Activated naive CD4-positive, alpha-beta T cell (primary cell): ENCODE measurements around the gene SNAPC4.

ENCODE experiments used
- DNase-seq, 4 experiments: peaks; one replicate each; lab custom pipeline; 2025; lab: John Stamatoyannopoulos, UW

SNAPC4 gene

DNA sequence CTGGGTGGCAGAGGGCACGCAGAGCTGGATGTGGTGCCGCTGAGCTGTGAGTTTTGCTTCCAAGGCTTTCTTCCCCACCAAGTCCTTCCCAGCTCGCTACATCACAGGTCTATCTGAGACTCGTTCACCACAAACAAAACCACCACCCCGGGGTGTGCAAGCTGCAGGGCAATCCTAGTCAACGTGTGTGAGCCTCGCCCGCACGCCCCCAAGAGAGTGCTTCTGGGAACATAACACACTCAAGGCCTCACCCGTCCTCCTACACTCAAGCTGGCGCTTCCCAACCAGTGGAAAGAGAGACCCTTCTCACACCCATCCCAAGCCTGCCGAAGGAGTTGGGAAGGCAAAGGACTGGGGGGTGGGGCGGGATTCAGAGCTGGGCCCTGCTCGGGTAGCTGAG is 10.6 kb downstream of the SNAPC4 start:
- DNase-seq: no peak

DNA sequence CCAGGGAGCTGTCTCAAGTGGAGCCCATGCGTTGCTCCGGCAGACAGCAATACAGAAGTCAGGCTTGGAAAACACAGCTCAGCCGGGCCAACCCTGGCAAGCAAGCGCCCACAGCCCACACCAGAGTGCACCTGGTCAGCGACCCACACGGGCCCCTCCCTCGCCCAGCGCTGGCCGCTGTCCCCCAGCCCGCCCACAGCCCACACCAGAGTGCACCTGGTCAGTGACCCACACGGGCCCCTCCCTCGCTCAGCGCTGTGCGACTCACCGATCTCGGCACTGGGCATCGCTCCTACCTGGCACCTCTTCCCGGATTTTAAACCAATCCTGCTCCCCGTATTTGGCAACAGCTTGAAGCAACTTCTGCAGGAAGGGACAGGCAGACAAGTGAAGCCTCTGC is 12.8 kb downstream of the SNAPC4 start:
- no peak for DNase-seq

DNA sequence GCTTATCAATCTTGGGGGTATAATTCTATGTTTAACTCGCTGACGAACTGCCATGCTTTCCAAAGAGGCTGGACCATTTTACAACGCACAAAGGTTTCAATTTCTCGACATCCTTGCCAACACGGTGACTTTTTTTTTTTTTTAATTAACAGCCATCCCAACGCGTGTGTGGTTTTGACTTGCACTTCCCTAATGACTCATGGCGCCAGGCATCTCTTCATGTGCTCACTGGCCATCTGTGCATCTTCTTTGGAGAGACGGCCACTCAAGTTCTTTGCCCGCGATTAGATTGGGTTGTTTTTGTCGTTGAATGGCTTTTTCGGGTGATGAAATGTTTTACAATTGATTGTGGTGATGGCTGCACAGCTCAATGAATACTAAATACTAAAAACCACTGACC is 14.0 kb downstream of the SNAPC4 start:
- DNase-seq: no peak

DNA sequence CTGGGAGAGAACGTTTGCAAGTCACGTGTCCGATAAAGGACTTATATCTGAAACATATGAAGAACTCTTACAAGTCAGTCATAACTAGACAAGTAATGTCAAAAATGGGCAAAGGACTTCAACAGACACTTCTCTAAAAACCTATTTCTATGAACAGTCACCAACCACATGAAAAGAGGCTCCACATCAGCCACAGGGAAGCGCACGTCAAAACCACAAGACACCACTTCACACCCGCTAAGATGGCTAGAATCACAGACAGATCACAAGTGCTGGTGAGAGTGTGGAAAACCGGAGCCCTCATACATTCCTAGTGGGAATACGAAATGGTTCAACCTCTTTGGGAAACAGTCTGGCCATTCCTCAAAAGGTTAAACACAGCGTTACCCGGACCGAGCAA is 15.0 kb downstream of the SNAPC4 start:
- DNase-seq: no peak

DNA sequence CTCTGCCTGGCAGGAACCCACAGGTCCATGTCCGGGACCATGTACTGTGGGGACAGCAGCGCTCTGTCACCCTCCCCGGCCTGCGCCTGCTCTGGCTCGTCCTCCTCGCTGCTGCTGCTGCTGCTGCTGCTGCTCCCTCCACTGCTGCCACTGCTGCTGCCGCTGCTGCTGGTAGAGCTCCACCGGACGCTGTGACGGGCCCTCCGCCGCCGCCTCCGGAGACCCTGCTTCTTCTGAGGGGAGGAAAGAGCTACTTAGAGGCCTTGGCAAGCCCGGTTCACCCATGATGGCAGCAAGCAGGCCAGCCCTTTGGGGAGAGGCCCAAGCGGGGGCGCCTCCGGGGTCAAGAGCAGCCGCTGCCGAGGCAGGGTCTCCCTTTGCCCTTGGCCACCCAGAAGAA is 16.5 kb downstream of the SNAPC4 start:
- DNase-seq: no peak

DNA sequence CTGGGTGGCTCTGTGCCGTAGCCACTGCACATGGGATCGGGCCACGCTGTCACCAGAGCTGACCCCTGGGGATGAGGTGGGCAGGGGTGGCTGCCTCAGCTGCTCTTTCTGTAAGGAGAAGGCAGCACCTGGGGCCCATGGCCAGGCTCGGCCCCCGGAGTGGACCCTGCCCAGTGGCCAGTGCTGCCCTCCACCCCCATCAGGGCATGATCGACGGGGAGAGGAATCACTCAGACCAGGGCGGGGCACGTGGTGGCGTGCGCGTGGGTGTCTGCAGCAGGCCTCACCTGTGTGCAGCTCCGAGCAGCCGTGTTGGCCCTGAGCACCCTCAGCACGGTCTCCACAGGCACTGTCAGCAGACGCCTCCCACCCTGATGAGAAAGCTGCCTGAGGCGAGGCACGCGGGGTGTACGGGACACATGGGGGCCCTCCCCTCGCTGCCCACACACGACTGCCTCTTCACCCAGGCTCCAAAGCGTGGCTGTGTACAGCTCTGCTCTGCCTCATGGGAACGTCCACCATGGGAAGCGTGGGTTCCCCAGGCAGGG is 17.9 kb downstream of the SNAPC4 start:
- no peak for DNase-seq

DNA sequence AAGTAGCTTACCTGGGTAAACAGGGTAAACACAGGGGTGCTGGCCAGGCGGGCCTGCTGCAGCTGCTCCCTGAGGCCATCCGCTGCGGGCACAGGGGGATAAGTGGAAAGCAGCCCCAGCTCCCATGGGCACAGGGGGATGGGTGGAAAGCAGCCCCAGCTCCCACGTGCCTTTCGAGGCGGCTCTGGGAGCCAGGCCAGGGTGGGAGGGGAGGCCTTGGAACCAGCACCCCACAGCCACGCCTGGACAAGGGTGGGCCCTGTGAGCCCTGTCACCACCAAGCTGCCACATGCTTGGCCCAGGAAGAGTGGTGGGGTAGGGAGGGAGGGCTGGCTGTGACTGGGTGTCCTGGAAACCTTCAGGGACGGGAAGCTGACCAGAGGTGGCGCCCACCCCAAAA is 18.7 kb downstream of the SNAPC4 start:
- no peak for DNase-seq

DNA sequence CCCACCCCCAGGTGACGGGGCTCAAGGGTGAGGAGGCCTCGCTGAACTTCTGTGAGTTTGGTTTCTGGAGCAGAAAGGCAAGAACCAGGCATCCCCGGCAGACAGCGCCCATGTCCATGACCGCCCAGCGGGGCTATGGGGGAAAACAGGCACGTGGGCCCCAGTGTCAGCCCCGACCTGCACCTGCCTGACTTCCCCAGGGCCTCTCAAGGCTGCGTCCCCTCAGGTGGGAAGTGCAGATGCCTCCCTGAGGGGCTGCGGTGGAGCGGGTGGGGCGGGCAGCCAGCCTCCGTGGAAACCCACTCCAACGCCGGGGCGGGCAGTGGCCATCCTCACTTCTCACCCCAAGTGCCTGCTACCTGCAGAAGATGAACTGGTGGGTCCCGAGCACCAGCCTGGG is 19.6 kb downstream of the SNAPC4 start:
- DNase-seq: no peak

DNA sequence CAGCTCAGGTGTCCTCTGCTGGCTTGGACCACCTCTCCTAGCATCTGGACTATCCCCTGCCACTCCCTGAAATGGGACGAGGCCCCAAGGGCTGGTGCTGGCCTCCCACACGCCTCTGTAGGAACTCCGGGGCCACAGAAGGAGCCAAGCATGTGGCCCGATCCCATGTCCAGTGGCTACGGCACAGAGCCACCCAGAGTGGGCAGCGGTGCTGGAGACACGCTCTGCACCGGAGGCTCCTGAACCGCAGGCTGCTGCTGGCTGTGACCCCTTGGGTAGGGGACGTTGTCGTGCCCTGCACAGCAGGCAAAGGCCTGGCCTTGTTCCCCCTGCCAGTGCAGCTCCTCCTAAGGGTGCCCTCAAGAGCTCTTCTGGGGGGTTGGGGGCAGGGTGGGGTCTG is 20.1 kb downstream of the SNAPC4 start:
- no peak for DNase-seq

DNA sequence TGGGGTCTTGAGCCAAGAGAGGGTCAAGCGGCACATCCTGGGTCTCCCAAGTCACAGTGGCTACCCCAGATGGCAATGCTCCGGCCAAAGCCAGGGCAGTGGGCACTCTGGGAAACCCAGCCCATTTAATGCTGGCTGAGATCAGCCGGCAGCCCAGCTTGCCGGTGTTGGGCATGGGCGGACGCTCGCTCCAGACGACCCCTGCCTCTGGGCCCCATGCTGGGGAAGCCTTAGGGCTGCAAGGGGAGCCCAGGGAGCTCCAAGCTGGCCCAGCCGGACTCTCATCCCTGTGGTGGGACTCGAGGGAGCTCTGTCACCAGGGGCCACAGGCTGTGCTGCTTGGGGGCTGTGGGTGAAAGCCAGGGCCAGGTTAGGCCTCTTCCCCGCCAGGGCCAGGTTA is 20.6 kb downstream of the SNAPC4 start:
- DNase-seq: no peak

DNA sequence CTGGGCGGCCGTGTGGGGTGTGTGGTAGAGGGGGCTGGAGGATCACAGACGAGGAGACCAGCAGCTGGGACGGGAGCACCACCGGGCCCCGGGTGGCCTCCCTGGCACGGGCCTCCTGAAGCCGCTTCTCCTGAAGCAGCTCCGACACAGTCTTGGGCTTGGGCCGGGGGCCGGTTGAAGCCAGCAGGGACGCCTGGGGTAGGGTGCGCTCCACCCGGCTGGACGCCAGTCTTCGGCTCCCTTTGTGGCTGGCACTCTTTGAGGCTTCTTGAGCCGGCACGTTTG is 21.0 kb downstream of the SNAPC4 start:
- DNase-seq: no peak

DNA sequence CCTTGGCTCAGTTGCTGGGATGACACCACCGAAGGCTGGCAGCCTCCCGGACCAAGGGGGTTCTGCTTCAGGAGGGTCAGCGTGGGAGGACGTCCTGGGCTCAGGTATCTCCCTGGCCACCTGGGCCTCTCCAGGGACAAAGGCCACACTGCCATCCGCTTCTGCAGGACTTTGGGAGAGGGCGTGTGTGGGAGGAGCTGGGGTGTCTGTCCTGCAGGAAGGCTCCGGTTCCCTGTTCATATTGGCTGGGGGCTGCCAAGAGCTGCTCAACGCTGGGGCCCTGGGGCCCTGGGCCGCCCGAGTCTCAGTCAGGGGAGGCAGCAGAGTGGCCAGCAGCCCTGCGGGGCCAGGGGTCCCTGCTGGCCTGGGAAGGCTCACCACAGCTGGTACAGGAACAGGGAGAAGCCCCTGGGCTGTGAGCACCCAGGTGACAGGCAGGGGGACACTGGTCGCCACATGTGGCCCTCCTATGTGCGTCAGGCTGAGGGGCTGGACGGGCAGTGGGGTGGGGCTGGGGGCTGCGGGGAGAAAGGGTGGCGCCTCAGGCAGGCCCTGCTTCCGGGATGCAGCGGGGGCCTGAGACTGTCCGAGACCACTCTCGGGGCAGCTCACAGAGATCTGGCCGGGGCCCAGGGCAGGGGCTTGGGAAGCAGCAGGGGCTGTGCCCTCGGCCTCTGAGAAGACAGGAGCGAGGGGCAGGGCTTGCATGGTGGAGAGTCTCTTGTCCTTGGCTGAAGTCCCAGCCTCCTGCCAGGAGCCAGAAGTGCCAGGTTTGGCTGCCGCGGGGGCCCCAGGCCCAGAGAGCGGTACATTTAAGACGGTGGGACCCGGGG is 21.6 kb downstream of the SNAPC4 start:
- no peak for DNase-seq

DNA sequence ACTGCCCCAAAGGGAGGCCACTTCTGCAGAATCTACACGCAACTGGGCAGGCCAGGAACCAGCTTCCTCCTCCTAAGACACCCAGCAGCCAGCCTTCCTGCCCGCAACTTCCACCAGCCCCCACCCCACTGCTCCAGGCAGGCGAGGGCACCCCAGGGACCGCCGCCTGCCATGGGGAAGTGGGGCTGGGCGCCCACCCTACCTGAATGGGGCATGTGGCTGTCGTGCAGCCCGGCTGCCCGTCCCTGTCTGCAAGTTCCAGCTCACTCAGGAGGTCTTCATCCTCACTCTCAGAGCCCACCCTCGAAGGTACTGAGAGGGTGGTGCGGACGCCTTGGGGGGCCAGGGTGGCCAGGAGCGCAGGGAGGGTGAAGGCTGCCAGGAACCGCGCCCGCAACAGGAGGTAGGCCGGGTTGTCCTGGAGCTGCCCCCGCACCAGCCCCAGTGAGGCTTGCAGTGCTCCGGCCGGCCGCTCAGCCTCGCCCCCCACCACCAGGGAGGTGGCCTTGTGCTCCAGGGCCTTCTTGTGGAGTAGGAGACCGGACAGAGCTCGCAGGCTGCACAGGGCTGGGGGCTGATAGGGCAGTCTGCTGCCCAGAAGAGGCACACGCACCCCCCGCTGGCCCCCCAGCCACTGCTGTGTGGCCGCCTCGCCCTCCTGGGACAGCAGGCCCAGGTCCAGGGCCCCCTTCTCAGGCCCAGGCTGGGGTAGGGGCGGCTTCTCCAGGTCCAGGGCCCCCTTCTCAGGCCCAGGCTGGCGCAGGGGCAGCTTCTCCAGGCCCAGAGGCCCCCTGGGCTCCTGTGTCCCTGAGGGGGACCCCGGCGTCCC is 22.4 kb downstream of the SNAPC4 start:
- DNase-seq: no peak

DNA sequence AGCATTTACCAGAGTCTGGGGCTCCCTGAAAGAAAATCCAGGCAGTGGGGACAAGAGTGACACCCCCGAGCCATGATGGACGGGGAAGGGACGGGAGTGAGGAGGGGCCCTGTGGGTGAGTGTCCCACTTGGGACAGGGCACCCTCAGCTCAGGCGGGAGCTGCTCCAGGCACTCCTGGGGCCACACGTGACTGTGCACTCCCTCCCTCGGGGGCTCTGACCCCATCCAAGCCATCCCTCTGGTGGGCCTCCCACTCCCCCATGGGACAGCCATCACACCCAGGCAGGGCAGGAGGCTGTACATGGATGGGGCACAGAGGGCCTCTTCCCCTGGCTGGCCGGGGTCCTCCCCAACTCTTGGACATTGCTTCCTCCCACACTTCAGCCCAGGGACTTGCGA is 23.5 kb downstream of the SNAPC4 start:
- DNase-seq: no peak

DNA sequence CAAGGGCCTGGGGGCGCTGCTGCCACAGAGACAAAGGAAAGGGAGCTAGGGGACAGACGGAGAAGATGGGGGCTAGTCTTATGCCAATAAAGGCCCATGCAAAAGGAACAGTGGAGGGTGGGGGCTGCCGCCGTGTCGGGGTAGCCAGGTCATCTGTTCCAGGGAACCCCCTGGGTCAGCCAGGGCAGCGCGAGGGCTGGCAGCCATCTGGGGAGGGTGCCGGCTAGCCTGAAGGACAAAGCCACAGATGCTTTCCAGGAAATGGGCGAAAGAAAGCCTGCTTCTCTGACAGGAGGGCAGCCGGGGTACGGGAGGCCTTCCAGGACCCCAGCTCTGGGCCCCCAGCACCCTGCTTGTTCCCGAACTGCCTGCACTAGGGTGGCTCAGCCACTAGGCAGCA is 24.9 kb downstream of the SNAPC4 start:
- no peak for DNase-seq

DNA sequence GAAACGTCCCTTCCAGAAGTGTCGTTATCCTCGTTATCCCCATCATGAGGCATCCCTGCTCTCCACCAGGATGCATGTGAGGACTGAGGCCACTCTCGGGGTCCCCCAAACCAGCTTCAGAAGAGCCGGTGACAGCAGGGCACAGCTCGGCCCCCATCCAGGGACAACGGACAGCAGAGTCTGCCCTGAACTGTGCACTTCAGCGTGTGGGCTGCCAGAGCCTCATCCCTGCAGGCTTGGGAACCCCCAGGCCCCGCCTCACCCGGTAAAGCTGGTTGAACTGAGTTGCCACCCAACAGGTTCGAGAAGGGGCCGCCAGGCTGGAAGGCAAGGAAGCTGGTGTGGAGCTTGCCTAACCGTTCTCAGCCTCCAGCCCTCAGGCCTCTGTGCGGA is 25.8 kb downstream of the SNAPC4 start:
- no peak for DNase-seq

DNA sequence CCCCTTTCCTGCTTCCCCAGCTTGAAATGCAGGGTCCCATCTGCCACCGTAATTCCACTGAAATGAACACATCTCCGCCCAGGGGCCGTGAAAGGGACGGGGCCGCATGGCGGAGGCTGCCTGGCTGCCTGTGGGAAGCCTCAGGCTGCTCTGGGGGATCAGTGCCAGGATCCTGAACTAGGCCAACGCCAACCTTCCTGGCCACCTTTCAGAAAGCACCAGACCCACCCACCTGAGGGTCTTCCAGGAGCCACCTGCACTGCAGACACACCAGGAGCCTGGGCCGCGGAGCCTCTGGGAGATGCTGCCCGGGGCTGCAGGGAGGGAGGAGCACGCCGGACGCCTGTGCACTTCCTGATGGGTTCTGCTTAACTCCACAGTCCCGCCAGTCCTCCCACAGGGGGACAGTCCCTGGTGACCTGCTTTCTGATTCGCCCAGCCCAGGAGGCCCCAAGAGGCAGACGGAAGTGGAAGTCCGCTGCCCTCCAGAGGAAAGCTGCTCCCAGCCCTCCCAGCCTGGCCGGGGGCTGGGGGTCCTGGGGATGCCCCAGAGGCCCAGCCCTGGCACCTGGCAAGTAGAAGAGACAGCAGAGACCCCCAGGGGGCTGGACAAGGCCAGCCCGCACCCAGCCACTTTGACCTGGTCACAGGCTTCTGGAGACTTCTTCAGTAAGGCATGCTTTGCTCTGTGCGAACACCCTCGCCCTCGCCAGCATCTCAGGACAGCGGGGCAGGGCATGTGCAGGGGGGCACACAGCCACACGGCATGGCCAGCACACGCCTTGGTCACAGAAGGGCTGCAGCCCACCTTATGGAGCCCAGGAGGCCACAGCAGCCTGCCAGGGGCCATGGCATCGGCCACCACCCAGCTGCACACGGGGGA is 26.4 kb downstream of the SNAPC4 start, which contains the start of gene CARD9:
CARD9 (minus strand) TSS at position 370 of the 883 bp plus-strand sequence. CDS start 1,591 bp downstream, outside the sequence.
- no peak for DNase-seq

DNA sequence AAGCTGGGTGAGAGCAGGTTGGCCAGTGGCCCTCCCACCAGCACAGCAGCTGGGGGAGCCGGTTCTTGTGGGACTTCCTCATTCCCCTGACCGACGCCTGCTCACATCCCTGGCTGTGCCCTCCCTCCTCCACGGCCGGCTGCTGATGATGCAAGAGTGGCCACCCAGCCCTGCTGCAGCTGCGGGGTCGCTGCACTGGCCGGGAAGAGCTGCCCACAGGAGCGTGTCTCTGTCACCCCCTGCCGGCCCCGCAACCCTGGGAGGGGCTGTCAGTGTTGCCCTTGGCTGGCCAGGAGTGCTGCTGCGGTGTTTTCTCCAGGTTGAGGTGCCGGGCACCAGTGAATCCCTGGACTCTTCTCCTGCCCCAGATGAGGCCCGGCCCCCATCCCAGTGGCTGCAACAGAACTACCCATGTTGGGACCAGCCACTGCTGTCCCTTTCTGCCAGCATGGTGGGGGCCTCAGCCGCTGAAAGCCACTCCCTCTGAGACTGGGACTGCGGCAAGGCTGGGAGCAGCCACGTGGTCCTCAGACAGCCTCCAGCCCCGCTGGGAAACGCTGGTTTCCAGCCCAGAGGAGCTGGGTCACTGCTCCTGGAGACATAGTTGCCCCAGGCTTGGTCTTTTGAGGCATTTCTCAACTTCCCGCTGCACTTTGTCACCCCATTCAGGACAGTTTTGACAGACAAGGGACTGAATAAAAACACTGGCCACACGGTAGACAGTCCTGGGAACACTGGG is 27.2 kb downstream of the SNAPC4 start:
- no peak for DNase-seq

DNA sequence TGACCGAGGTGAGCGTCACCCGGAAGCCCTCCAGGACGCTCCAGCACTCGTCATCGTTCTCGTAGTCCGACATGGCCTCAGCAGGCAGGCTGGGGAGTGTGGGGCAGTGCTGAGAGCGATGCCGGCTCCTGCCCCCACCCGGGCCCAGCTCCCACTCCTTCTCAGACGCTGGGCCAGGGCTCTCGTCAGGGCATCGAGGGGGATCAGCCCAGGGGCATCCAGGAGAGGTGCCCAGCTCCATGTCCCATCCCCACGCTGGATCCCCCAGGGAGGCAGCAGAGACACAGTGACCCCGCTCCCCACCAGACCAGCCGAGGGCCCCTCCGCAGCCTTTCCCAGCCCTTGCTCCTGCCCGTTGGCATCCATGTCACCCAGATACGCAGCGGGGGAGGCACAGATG is 28.0 kb downstream of the SNAPC4 start:
- no peak for DNase-seq

DNA sequence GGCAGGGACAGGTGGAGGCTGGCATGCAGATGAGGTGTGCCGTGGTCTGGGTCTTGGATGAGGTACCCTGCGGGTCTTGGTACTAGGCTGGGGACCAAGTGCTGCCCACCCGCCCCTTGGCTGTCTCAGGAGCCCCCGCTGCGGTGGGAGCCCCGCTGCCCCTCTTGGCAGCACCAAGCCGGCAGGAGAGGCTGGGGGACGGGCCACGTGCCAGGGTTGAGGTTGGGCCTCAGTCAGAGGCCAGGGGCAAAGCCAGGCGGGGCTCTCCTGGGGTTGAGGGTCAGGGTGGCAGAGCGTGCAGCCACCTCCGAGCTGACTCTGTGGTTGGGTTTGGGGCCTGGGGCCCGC is 28.5 kb downstream of the SNAPC4 start:
- DNase-seq: no peak

DNA sequence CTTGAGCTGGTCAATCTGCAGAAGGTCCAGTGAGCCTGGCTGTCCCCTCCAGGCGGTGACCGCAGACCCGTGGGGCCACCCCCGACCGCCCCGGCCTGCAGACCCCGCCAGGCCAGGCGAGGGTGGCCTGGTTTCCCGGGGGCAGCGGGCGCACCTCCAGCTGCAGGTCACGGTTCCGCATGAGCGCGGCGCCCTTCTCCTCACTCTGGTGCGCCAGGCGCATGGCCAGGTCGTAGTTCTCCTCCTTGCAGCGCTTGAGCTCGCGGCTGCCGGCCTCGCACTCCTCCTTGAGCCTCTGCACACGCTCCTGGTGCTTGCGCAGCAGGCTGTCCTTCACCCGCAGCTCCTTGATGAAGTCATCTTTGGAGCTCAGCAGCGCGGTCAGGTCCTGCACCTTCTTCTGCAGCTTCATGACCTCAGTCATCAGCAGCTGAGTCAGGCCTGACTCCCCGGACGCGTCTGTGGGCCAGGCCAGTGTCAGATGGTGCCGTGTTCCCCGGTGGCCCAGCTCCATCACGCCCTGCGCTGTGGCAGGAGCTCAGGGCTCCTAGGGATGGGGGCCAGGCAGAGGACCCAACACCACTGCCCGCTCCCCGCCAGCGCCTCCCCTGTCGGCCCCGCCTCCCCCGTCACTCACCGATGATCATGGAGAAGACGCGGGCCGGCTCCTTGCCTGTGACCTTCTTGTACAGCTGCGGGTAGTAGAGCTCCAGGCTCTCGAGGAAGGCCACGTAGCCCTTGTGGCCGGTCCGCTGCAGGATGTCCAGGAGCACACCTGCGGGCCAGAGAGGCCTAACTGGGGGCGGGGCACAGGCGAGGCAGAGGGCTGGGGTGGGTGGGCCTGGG is 29.1 kb downstream of the SNAPC4 start:
- no peak for DNase-seq
